K562 (cell line): Measurements from ENCODE around the gene APLF. TPM values are rescaled to one million over a fixed set of nuclear protein-coding genes. Genes with fewer than 3 reads are reported as not detected.

Experiments used
- ATAC-seq: fragments of 200-7000 bp; cut with Tn5 transposase; 3 replicates; pipeline ENCODE4 v1.9.1; 2020; ENCODE audit warnings: moderate library complexity
- BruUV-seq: library from RNA; stranded (reverse); fragments of 400-500 nt; replicated peaks from 2 replicates; lab custom pipeline; 2021; lab: Mats Ljungman, UMichigan
- CTCF ChIA-PET: fragments of 300-600 bp; formaldehyde crosslinking; extraction: SDS; loops from one replicate; lab custom pipeline; 2021; ENCODE audit warnings: low intra/inter-chr PET ratio; lab: Yijun Ruan, JAX
- POLR2A ChIA-PET: fragments of 300-600, 350-650 bp; sonication (Branson Sonifier 250); formaldehyde crosslinking; extraction: SDS; loops from one replicate; lab custom pipeline; 2021; ENCODE audit warnings: antibody characterized with exemption, inconsistent platforms; lab: Yijun Ruan, JAX
- DNase-seq, 4 experiments: peaks; one replicate each; pipeline versions ENCODE4 v3.0.0 to v3.0.0-alpha.2; 2011 to 2018; ENCODE audit warnings: low spot score in 3 of 4, mixed read lengths in 3 of 4; ENCODE audit errors: extremely low read depth in 1 of 4
- FAIRE-seq: peaks from 2 replicates; lab custom pipeline; 2011; peaks lifted over from hg19 to GRCh38; lab: Jason Lieb, UNC
- H2AFZ ChIP-seq: 2 replicates; pipeline ENCODE4 v1.6.0; 2011; ENCODE audit warnings: low read depth, low read length, control low read depth, inconsistent platforms
- H3K27ac ChIP-seq: fragments of 200-600 bp; 3 replicates; pipeline ENCODE4 v1.8.0; 2011; ENCODE audit warnings: low read depth, mild to moderate bottlenecking, control low read depth, inconsistent platforms, low read length, moderate library complexity, mixed read lengths; ENCODE audit errors: extremely low read depth
- H3K27me3 ChIP-seq, 2 experiments: fragments of 300-600 bp in 1 of 2; 2 replicates in 1 of 2; 3 replicates in 1 of 2; pipeline versions ENCODE4 v1.6.0 to v1.8.0; 2011; ENCODE audit warnings: inconsistent platforms in 2 of 2, low read length in 2 of 2, mild to moderate bottlenecking in 1 of 2, mixed read lengths in 1 of 2, moderate library complexity in 1 of 2; ENCODE audit not compliant: control insufficient read depth in 2 of 2, insufficient read depth in 2 of 2
- H3K36me3 ChIP-seq: fragments of 300-600 bp; 3 replicates; pipeline ENCODE4 v1.8.0; 2011; ENCODE audit warnings: mild to moderate bottlenecking, low read length, inconsistent platforms; ENCODE audit not compliant: control insufficient read depth, insufficient read depth
- H3K4me1 ChIP-seq, 2 experiments: fragments of 200-600 bp in 1 of 2; replicated peaks in 1 of 2; 2 replicates in 1 of 2; 3 replicates in 1 of 2; pipeline versions ENCODE4 v1.5.1 to v1.8.0; 2011; ENCODE audit warnings: inconsistent platforms in 2 of 2, low read length in 2 of 2, mild to moderate bottlenecking in 1 of 2, mixed read lengths in 1 of 2, moderate library complexity in 1 of 2; ENCODE audit not compliant: control insufficient read depth in 2 of 2, insufficient read depth in 2 of 2
- H3K4me2 ChIP-seq: 2 replicates; pipeline ENCODE4 v1.6.1; 2011; ENCODE audit warnings: low read length, control low read depth, inconsistent platforms, mixed read lengths; ENCODE audit not compliant: insufficient read depth
- H3K4me3 ChIP-seq: fragments of 200-600 bp; sonication (generic), shearing (Covaris generic); 2 replicates; pipeline ENCODE4 v1.5.1; 2016; ENCODE audit warnings: control low read depth, inconsistent platforms
- H3K79me2 ChIP-seq: fragments of 200-600 bp; 3 replicates; pipeline ENCODE4 v1.8.0; 2011; ENCODE audit warnings: low read length, inconsistent platforms; ENCODE audit not compliant: control insufficient read depth, insufficient read depth
- H3K9ac ChIP-seq, 2 experiments: 2 replicates each; pipeline versions ENCODE4 v1.6.0 to v1.6.1; 2011; ENCODE audit warnings: low read depth in 2 of 2, low read length in 2 of 2, control low read depth in 1 of 2, inconsistent platforms in 1 of 2, mild to moderate bottlenecking in 1 of 2, mixed read lengths in 1 of 2; ENCODE audit not compliant: insufficient read depth in 1 of 2
- H3K9me1 ChIP-seq: one replicate; pipeline ENCODE4 v1.6.0; 2011; ENCODE audit warnings: inconsistent platforms, mild to moderate bottlenecking, low read length, moderate library complexity; ENCODE audit not compliant: control insufficient read depth, insufficient read depth
- H3K9me3 ChIP-seq: replicated peaks from 2 replicates; pipeline ENCODE4 v1.5.1; 2011; ENCODE audit warnings: low read depth, low read length, inconsistent platforms; ENCODE audit not compliant: control insufficient read depth, insufficient read depth
- H4K20me1 ChIP-seq: replicated peaks from 2 replicates; pipeline ENCODE4 v1.6.1; 2011; ENCODE audit warnings: low read length, inconsistent platforms, mixed read lengths; ENCODE audit not compliant: control insufficient read depth, insufficient read depth
- DNMT1 ChIP-seq: fragments of 450-650 bp; IDR thresholded peaks from 2 replicates; pipeline ENCODE4 v1.6.1; 2016; ENCODE audit warnings: antibody characterized with exemption, mild to moderate bottlenecking
- FOXM1 ChIP-seq, 2 experiments: fragments of 450-650 bp in 1 of 2; sonication (generic) in 1 of 2; formaldehyde crosslinking in 1 of 2; IDR thresholded peaks; 2 replicates each; pipeline versions ENCODE4 v1.6.1 to v1.9.0; 2017 to 2022; ENCODE audit warnings: low read depth in 2 of 2, mild to moderate bottlenecking in 2 of 2, missing genetic modification reagents in 1 of 2, moderate library complexity in 1 of 2
- HDAC3 ChIP-seq: fragments of 450-650 bp; IDR thresholded peaks from 2 replicates; pipeline ENCODE4 v1.6.1; 2018; ENCODE audit warnings: borderline replicate concordance, mild to moderate bottlenecking, moderate library complexity; ENCODE audit not compliant: partially characterized antibody
- MCM7 ChIP-seq, 2 experiments: fragments of 450-650 bp; IDR thresholded peaks; 2 replicates each; pipeline ENCODE4 v1.6.1; 2016 to 2018
- RBM34 ChIP-seq: fragments of 200-400 bp; formaldehyde crosslinking; IDR thresholded peaks from 2 replicates; pipeline ENCODE4 v1.6.1; 2018; ENCODE audit warnings: low read length, borderline replicate concordance; ENCODE audit not compliant: insufficient read depth
- ZNF133 ChIP-seq: fragments of 250-450 bp; sonication (Bioruptor Pico); IDR thresholded peaks from 2 replicates; pipeline ENCODE4 v1.4.0; 2020; ENCODE audit warnings: mild to moderate bottlenecking
- ZNF696 ChIP-seq: fragments of 250-450 bp; sonication (Bioruptor Pico); conservative IDR thresholded peaks from 2 replicates; pipeline ENCODE4 v1.4.0; 2020; ENCODE audit warnings: mild to moderate bottlenecking, moderate library complexity
- WGBS: fragments of 100-300 bp; shearing (Covaris generic); methylation state at CpG from one replicate; pipeline ENCODE4 v1.1.6; 2016; ENCODE audit warnings: low coverage, mixed read lengths; ENCODE audit not compliant: insufficient coverage; ENCODE audit errors: missing lambda C conversion rate; 5-methylcytosine and 5-hydroxymethylcytosine counted together
- in situ Hi-C: fragments of 300-500 bp; cut with MboI; formaldehyde crosslinking; loops from 4 replicates; pipeline ENCODE4 v1.15.0; 2018; ENCODE audit warnings: inconsistent platforms, mixed read lengths
- intact Hi-C: fragments of 100-400 bp; cut with micrococcal nuclease; formaldehyde crosslinking; loops from 2 replicates; pipeline ENCODE4 v1.14.2; 2022
- polyA plus RNA-seq, 8 experiments: library from polyadenylated mRNA; depleted of rRNA in 4 of 8; stranded (reverse) in 5 of 8; unstranded in 3 of 8; fragments of >200 nt; fragmentation: Nextera tagmentation in 2 of 8; fragmentation: Illumina TruSeq in 1 of 8; extraction: Ambion mirVana in 2 of 8; extraction: Trizol in 1 of 8; gene quantifications; 2 replicates each; pipeline versions ENCODE4 v1.2.1 to v1.2.3, GENCODE V29; 2011 to 2014; ENCODE audit warnings: inconsistent platforms in 1 of 8, missing spikeins in 1 of 8
- total RNA-seq, 7 experiments: library from RNA; depleted of rRNA in 6 of 7; stranded (reverse); fragments of >200 nt in 6 of 7; fragmentation: Illumina TruSeq in 2 of 7; extraction: Trizol in 2 of 7; gene quantifications; 2 replicates each; pipeline versions ENCODE4 v1.2.1 to v1.2.3, GENCODE V29; 2011 to 2021; ENCODE audit warnings: low replicate concordance in 1 of 7
- TF ChIP-seq, protein P1 (sequence below): sonication (generic); formaldehyde crosslinking; IDR thresholded peaks from 2 replicates; pipeline ENCODE4 v1.8.1; 2023; ENCODE audit warnings: mild to moderate bottlenecking, missing genetic modification reagents
- TF ChIP-seq, protein P2 (sequence below): fragments of 250-450 bp; sonication (Bioruptor Pico); IDR thresholded peaks from 2 replicates; pipeline ENCODE4 v1.4.0; 2020; ENCODE audit warnings: borderline replicate concordance
- TF ChIP-seq, protein P3 (sequence below): fragments of 250-450 bp; sonication (Bioruptor Pico); IDR thresholded peaks from 2 replicates; pipeline ENCODE4 v1.6.1; 2021; ENCODE audit warnings: mild to moderate bottlenecking

APLF gene
- total and polyA plus RNA-seq, 9 of the 15 experiments (the other 6 are each of a cell fraction or from before 2014, with no cell fraction given) = 0.07 to 1.1 (median 0.71) TPM

DNA sequence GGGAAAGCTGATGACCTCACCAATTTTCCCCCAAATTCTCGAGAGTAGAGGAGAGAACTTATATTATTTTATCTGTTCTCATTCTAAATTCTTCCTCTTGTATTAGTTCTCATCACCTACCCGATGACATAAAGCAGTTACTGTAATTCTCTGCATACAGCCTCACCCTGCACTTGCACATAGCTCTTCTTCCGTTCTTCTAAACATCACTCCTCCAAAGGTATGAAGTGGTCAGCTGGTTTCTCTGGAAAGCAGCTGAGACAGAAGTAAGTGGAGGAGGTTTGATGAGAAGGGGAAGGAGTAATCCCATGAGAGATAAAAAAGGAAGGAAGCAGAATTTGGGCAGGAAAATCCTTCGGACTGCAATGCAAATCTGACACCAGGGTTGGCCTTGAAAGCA is 39.3 kb upstream of the APLF start:
- no TSS peak for BruUV-seq
- 26% methylated on average over 4 of the region's 4 CpGs for WGBS
- FAIRE-seq = no peak

More for the DNA sequence above, 39.3 kb upstream of the APLF start:
- Histone ChIP-seq H3K9ac (no peak overlapping the region), H3K4me2 (no peak overlapping the region), H3K27ac (no peak overlapping the region), H3K9me3 (no peaks in the 10 kb centered on the region), H4K20me1 (no peaks in the 10 kb centered on the region), H3K27me3 (no peaks in the 10 kb centered on the region; a peak in 1 of 5 replicates), H3K36me3 (no peaks in the 10 kb centered on the region), H3K4me1 (peaks cover 12 to 46% of the 10 kb centered on the region in 2 experiments), H3K4me3 (no peak overlapping the region), H3K9me1 (no peaks in the 10 kb centered on the region), H2AFZ (no peak overlapping the region), H3K79me2 (no peaks in the 10 kb centered on the region)
- ChIA-PET CTCF (no interaction called here), POLR2A (interaction anchor here (4.4 kb wide), 1 partner anchor 13 kb away, joined by 21 read pairs; no protein-coding TSS in a partner anchor)
- no peak for ATAC-seq
- DNase-seq = no peak
- intact Hi-C loops (no loop called here), in situ Hi-C loops (no loop called here)
- TF ChIP-seq, protein P1, sequence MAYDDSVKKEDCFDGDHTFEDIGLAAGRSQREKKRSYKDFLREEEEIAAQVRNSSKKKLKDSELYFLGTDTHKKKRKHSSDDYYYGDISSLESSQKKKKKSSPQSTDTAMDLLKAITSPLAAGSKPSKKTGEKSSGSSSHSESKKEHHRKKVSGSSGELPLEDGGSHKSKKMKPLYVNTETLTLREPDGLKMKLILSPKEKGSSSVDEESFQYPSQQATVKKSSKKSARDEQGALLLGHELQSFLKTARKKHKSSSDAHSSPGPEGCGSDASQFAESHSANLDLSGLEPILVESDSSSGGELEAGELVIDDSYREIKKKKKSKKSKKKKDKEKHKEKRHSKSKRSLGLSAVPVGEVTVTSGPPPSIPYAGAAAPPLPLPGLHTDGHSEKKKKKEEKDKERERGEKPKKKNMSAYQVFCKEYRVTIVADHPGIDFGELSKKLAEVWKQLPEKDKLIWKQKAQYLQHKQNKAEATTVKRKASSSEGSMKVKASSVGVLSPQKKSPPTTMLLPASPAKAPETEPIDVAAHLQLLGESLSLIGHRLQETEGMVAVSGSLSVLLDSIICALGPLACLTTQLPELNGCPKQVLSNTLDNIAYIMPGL = no peak
- TF ChIP-seq RBM34 (no peak), DNMT1 (no peak), ZNF696 (CRISPR knock-in tag) (no peak), ZNF133 (CRISPR knock-in tag) (no peak), FOXM1 (IDR thresholded peaks at IDR 0.05; ENCODE audit: low read depth) (no peak), FOXM1 (CRISPR knock-in tag; IDR thresholded peaks at IDR 0.05; ENCODE audit: low read depth) (no peak), HDAC3 (no peak), MCM7 (IDR thresholded peaks at IDR 0.05) (no peak)
- TF ChIP-seq, protein P2, sequence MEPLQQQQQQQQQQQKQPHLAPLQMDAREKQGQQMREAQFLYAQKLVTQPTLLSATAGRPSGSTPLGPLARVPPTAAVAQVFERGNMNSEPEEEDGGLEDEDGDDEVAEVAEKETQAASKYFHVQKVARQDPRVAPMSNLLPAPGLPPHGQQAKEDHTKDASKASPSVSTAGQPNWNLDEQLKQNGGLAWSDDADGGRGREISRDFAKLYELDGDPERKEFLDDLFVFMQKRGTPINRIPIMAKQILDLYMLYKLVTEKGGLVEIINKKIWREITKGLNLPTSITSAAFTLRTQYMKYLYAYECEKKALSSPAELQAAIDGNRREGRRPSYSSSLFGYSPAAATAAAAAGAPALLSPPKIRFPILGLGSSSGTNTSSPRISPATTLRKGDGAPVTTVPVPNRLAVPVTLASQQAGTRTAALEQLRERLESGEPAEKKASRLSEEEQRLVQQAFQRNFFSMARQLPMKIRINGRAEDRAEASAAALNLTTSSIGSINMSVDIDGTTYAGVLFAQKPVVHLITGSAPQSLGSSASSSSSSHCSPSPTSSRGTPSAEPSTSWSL (CRISPR knock-in tag) = no peak
- TF ChIP-seq, protein P3, sequence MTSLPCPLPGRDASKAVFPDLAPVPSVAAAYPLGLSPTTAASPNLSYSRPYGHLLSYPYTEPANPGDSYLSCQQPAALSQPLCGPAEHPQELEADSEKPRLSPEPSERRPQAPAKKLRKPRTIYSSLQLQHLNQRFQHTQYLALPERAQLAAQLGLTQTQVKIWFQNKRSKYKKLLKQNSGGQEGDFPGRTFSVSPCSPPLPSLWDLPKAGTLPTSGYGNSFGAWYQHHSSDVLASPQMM (CRISPR knock-in tag) = no peak
